GM20000 (cell line): ENCODE data around the gene STAC.

Experiments used
- DNase-seq: peaks from one replicate; pipeline ENCODE4 v3.0.0; 2012; ENCODE audit warnings: low spot score
- TF ChIP-seq, protein P1 (sequence below): IDR thresholded peaks from 2 replicates; pipeline ENCODE4 v1.5.1; 2012; ENCODE audit warnings: mild to moderate bottlenecking, control low read depth; ENCODE audit errors: extremely low read depth, missing control alignments

Gene STAC

GRCh38 chr3:36487616-36488015 lies 107.3 kb downstream of the STAC start:
- DNase-seq: no peak
- TF ChIP-seq, protein P1, sequence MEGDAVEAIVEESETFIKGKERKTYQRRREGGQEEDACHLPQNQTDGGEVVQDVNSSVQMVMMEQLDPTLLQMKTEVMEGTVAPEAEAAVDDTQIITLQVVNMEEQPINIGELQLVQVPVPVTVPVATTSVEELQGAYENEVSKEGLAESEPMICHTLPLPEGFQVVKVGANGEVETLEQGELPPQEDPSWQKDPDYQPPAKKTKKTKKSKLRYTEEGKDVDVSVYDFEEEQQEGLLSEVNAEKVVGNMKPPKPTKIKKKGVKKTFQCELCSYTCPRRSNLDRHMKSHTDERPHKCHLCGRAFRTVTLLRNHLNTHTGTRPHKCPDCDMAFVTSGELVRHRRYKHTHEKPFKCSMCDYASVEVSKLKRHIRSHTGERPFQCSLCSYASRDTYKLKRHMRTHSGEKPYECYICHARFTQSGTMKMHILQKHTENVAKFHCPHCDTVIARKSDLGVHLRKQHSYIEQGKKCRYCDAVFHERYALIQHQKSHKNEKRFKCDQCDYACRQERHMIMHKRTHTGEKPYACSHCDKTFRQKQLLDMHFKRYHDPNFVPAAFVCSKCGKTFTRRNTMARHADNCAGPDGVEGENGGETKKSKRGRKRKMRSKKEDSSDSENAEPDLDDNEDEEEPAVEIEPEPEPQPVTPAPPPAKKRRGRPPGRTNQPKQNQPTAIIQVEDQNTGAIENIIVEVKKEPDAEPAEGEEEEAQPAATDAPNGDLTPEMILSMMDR: no peak

DNA sequence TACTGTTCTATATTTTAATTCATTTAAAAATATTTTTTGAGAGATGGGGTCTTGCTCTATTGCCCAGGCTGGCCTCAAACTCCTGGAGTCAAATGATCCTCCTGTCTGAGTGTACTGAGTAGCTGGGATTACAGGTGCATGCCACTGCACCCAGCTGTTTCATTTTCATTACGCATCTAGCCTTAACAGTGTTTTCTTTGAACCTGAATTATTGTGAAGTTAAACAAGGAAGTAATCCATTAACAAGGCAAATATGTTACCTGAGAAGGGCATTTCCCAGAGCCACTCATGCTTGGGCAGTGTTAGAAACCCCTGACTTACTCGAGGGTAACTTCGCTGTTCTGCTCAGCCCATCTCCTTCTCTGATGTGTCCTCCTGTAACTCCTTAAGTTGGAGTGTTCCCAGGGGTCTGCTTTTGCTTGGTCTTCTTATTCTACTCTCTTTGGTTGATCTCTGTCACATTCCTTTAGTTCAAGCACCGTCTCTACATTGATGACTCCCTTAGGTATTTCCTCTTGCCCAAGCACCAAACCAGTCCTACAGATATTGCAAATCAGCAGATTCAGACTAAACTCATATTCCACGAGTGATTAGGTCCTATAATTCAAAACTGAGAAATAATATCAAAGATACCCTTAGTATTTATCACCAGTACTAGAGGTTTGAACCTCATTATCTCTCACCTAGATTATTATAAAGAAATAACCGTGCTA lies 107.9 kb downstream of the STAC start:
- DNase-seq: no peak
- TF ChIP-seq, protein P1: no peak

GRCh38 chr3:36489101-36489500 lies 108.8 kb downstream of the STAC start:
- TF ChIP-seq, protein P1: no peak
- DNase-seq: no peak

GRCh38 chr3:36489679-36490425 lies 109.5 kb downstream of the STAC start:
- no peak for DNase-seq
- TF ChIP-seq, protein P1: no peak

GRCh38 chr3:36493051-36493450 lies 112.7 kb downstream of the STAC start:
- DNase-seq: no peak
- TF ChIP-seq, protein P1: no peak

GRCh38 chr3:36494461-36495109 lies 114.3 kb downstream of the STAC start:
- TF ChIP-seq, protein P1: no peak
- no peak for DNase-seq
